Lower lobe of right lung (tissue), 2 donors: ENCODE data around the gene RNF5. TPM values are rescaled to one million over a fixed set of nuclear protein-coding genes. Genes with fewer than 3 reads are reported as not detected.
"Not testable (repeated sequence)": the region's sequence is repeated elsewhere in the genome, so short reads cannot be mapped to it uniquely, and the experiment has no call there.

Experiments used
- ATAC-seq, 2 donors: fragments of 200-7000 bp; cut with Tn5 transposase; one replicate each; pipeline ENCODE4 v1.9.1; 2020 to 2022; ENCODE audit warnings: mild to moderate bottlenecking in 2 of 2, moderate library complexity in 2 of 2
- DNase-seq: peaks from one replicate; pipeline ENCODE4 v3.0.0-alpha.2; 2020
- H3K27ac ChIP-seq: fragments of 200-600 bp; one replicate; pipeline ENCODE4 v1.8.0; 2022
- H3K27me3 ChIP-seq: fragments of 200-600 bp; one replicate; pipeline ENCODE4 v1.8.0; 2022; ENCODE audit warnings: low read depth
- H3K36me3 ChIP-seq: fragments of 200-600 bp; one replicate; pipeline ENCODE4 v1.8.0; 2022; ENCODE audit warnings: mild to moderate bottlenecking
- H3K4me1 ChIP-seq: fragments of 200-600 bp; one replicate; pipeline ENCODE4 v1.8.0; 2022
- H3K4me3 ChIP-seq: fragments of 200-600 bp; one replicate; pipeline ENCODE4 v1.8.0; 2022; ENCODE audit warnings: mild to moderate bottlenecking
- H3K9me3 ChIP-seq: fragments of 200-600 bp; one replicate; pipeline ENCODE4 v1.8.0; 2022
- intact Hi-C: fragments of 100-400 bp; cut with DNase I; formaldehyde crosslinking; loops from one replicate; pipeline ENCODE4 v1.11.0; 2022
- total RNA-seq: library from RNA; stranded (reverse); fragmentation: NEBNext Ultra II Directional; extraction: Animal tissue kit (Norgen Biotek cat#: 25700); gene quantifications from one replicate; pipeline ENCODE4 v1.2.1, GENCODE V29; 2021
- TF ChIP-seq, protein P1 (sequence below): fragments of 200-600 bp; IDR thresholded peaks from one replicate; pipeline ENCODE4 v1.8.0; 2022; ENCODE audit warnings: antibody characterized with exemption, mild to moderate bottlenecking
- donor health status: DM: no; HTN: yes; CAD: no; lungs with severe emphysema.

Gene RNF5
- total RNA-seq, 1 donor from 2014 or later: 44.9 TPM

DNA sequence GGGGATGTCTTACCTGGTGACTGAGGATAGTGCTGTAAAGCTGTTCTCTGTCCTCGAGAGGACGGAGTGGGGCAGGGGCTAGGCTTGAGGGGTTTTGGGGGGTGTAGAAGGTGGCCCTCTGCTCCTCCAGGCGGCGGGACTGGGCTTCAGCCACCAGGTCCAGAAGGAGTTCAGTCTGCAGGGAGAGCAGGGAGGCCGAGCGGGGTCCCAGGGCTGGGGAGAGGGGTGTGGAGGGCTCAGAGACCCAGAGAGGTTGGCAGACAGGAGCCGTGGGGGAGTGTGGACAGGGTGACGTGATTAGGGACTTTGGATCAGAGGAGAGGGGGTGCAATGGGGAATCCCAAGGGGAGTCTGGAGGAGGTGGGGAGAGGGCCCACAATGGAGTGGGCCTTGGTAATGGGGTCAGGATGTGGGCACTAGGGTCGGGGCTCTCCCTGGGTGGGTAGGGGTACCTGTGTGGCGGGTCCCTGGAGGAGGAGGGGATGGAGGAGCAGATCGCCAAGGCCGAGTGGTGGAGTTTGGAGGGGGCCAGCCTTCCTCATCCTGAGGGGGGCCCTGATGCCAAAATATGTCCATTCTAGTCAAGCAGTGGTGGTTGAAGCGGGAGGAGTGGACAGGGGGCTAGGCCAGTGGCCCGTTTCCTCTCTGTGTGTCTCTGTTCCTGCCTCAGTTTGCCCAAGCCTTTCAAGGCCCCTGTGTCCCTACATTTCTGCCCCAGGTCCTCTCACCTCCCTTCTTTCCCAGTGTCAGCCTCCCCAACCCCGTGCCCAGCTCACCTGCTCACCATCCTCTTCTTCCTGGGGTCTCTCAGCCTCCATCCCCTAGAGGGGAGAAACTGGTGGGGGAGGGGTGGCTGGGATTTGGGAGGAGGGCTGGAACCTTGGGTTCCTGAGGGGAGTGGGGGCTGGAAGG is 13.7 kb downstream of the RNF5 start:
- Histone ChIP-seq H3K27ac (peak overlapping the region; percentile 91), H3K36me3 (peaks cover 16% of the 10 kb centered on the region), H3K4me3 (peak overlapping the region; percentile 76), H3K9me3 (no peaks in the 10 kb centered on the region), H3K27me3 (no peaks in the 10 kb centered on the region), H3K4me1 (peaks cover 73% of the 10 kb centered on the region)
- ATAC-seq (no peak), DNase-seq (no peak)
- TF ChIP-seq, protein P1, sequence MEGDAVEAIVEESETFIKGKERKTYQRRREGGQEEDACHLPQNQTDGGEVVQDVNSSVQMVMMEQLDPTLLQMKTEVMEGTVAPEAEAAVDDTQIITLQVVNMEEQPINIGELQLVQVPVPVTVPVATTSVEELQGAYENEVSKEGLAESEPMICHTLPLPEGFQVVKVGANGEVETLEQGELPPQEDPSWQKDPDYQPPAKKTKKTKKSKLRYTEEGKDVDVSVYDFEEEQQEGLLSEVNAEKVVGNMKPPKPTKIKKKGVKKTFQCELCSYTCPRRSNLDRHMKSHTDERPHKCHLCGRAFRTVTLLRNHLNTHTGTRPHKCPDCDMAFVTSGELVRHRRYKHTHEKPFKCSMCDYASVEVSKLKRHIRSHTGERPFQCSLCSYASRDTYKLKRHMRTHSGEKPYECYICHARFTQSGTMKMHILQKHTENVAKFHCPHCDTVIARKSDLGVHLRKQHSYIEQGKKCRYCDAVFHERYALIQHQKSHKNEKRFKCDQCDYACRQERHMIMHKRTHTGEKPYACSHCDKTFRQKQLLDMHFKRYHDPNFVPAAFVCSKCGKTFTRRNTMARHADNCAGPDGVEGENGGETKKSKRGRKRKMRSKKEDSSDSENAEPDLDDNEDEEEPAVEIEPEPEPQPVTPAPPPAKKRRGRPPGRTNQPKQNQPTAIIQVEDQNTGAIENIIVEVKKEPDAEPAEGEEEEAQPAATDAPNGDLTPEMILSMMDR: no peak
- intact Hi-C loops: no loop called here

DNA sequence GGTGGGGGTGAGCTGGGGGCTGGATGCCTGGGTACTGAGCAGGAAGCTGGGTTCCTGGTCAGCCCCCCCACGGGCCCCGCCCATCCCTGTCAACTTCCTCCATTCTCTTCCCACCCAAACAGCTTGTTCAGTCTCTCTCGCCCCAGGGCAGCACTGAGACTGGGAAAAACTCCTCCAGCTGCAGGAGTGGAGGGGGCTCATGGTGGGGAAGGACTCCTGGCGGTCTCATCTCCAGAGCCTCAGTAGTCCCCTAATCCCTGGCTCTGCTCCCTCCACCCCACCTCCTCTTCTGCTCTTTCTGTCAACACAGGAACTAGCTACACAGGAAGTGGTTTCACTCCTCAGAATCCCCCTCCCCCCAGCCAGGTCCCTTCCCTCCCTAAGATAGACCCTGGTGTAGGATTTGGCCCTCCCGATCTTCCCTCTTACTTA is 14.4 kb downstream of the RNF5 start, which contains the start of gene GPSM3:
Gene GPSM3, minus strand, starts transcription at position 36 of the 432 bp plus-strand sequence. CDS start 130 bp downstream, outside the sequence.
- no peaks in the 10 kb centered on the region for H3K27me3 ChIP-seq
- H3K27ac ChIP-seq: peak within 1 kb of the TSS; percentile 91
- ATAC-seq (no peak), DNase-seq (peak; percentile 82)
- H3K9me3 ChIP-seq: no peaks in the 10 kb centered on the region
- intact Hi-C loops: no loop called here
- peaks cover 73% of the 10 kb centered on the region for H3K4me1 ChIP-seq
- H3K4me3 ChIP-seq: peak within 1 kb of the TSS; percentile 76
- peaks cover 9% of the 10 kb centered on the region for H3K36me3 ChIP-seq
- TF ChIP-seq, protein P1: no peak

DNA sequence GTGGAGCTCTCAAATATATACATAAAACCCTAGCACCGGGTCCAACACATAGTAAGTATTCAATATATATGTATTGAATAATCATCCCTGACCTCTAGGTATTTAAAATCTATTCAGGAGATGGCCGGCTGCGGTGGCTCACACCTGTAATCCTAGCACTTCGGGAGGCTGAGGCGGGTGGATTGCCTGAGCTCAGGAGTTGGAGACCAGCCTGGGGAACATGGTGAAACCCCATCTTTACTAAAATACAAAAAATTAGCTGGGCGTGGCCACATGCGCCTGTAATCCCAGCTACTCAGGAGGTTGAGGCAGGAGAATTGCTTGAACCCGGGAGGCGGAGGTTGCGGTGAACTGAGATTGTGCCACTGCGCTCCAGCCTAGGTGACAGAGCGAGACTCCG is 14.9 kb downstream of the RNF5 start:
- Histone ChIP-seq H3K4me1 (peaks cover 69% of the 10 kb centered on the region), H3K4me3 (peak overlapping the region; percentile 76), H3K27ac (peak overlapping the region; percentile 91)
- H3K36me3 ChIP-seq, ATAC-seq, intact Hi-C loops, H3K27me3 ChIP-seq, DNase-seq, H3K9me3 ChIP-seq: not testable (repeated sequence)

DNA sequence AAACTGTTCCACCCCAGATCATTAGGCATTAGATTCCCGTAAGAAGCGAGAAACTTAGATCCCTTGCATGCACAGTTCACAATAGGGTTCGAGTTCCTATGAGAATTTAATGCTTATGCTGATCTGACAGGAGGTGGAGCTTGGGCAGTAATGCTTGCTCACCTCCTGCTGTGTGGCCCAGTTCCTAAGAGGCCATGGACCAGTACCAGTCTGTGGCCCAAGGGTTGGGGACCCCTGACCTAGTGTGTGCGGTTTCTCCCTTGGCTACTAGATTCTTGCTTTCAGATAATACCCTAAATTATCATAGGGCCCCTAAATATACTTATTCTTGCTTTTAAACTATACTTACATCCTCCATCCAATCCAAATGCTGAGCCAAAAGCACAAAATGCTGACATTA is 16.2 kb downstream of the RNF5 start:
- DNase-seq: no peak
- H3K27ac ChIP-seq: peak overlapping the region; percentile 91
- H3K36me3 ChIP-seq: no peaks in the 10 kb centered on the region
- no peaks in the 10 kb centered on the region for H3K27me3 ChIP-seq
- TF ChIP-seq, protein P1: no peak
- H3K4me1 ChIP-seq: peaks cover 56% of the 10 kb centered on the region
- no peak for ATAC-seq
- H3K9me3 ChIP-seq: no peaks in the 10 kb centered on the region
- peak overlapping the region; percentile 49 for H3K4me3 ChIP-seq
- intact Hi-C loops: no loop called here

DNA sequence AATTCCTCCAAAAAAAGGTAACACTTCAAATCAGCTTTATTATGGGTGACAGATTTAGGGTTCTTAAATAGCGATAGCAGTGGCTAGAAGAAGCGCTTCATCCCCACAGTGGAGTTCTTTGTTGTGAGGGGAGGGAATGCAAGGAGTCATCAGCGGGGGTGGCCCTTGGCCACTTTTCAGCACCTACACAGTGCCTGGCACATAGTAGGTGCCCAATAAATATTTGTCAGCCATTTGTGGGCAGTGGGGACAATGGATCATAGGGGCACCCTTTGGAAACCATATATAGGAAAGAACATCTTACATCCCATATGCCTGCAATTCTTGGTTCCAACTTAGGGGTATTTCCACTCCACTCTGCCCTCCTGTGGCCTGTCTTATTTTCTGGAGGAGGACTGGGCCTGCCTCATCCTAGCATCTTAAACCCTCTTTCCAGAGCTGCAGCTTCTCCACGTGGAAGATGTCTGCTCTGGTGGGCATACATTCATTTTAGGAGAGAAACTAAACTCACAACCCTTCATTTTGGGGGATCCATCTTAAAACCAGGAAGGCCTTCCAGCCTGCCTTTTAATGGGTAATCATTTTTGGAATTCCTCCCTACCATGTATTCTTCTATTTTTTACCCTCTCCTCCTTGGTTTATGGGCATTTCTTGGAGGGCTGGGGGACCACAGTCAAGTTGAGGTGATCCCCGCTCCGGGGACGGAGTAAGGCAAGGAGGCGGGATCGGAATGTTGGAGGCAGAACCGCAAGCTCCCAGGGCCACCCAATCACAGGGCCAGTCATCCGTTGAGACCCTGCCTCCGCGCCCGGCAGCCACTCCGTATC is 16.8 kb downstream of the RNF5 start:
- peak overlapping the region; percentile 91 for H3K27ac ChIP-seq
- no peaks in the 10 kb centered on the region for H3K9me3 ChIP-seq
- TF ChIP-seq, protein P1: no peak
- peak overlapping the region; percentile 49 for H3K4me3 ChIP-seq
- no peaks in the 10 kb centered on the region for H3K36me3 ChIP-seq
- H3K27me3 ChIP-seq: no peaks in the 10 kb centered on the region
- intact Hi-C loops: no loop called here
- peaks cover 56% of the 10 kb centered on the region for H3K4me1 ChIP-seq
- DNase-seq: no peak
- no peak for ATAC-seq
